Endothelial cell of umbilical vein (primary cell): ENCODE data around the gene BABAM2.

Experiments used
- CTCF ChIP-seq, 2 donors: IDR thresholded peaks; 1 replicate in 1 of 2; 2 replicates in 1 of 2; pipeline ENCODE4 v1.5.1; 2011; ENCODE audit warnings: low read length in 2 of 2, mild to moderate bottlenecking in 2 of 2, moderate library complexity in 2 of 2, control low read depth in 1 of 2, inconsistent platforms in 1 of 2, low read depth in 1 of 2; ENCODE audit not compliant: insufficient read depth in 1 of 2; ENCODE audit errors: extremely low read depth in 1 of 2
- EZH2 ChIP-seq: IDR thresholded peaks from 2 replicates; pipeline ENCODE4 v1.6.1; 2012; ENCODE audit warnings: borderline replicate concordance, low read depth, mild to moderate bottlenecking, moderate library complexity, low read length, inconsistent platforms; ENCODE audit not compliant: severe bottlenecking
- FOS ChIP-seq: IDR thresholded peaks from 2 replicates; pipeline ENCODE4 v1.6.1; 2011; ENCODE audit warnings: mild to moderate bottlenecking, low read length, moderate library complexity, borderline replicate concordance; ENCODE audit not compliant: insufficient read depth
- GATA2 ChIP-seq: IDR thresholded peaks from 2 replicates; pipeline ENCODE4 v1.7.0; 2011; ENCODE audit warnings: low read depth, mild to moderate bottlenecking, moderate library complexity, mixed read lengths, low read length; ENCODE audit not compliant: insufficient read length, insufficient read depth
- JUN ChIP-seq: IDR thresholded peaks from 2 replicates; pipeline ENCODE4 v1.6.1; 2011; ENCODE audit warnings: borderline replicate concordance, low read depth; ENCODE audit not compliant: insufficient read length, insufficient read depth
- MAX ChIP-seq: IDR thresholded peaks from 2 replicates; pipeline ENCODE4 v1.6.1; 2011; ENCODE audit not compliant: insufficient read depth, insufficient read length
- MYC ChIP-seq: IDR thresholded peaks from one replicate; pipeline ENCODE4 v1.6.1; 2011; ENCODE audit warnings: mild to moderate bottlenecking, low read depth, low read length
- POLR2A ChIP-seq: IDR thresholded peaks from 2 replicates; pipeline ENCODE4 v1.6.1; 2012; ENCODE audit warnings: low read depth, mild to moderate bottlenecking, control low read depth, low read length
- POLR2AphosphoS5 ChIP-seq: IDR thresholded peaks from 2 replicates; pipeline ENCODE4 v1.6.1; 2012; ENCODE audit warnings: low read depth, mild to moderate bottlenecking, control low read depth, low read length, moderate library complexity; ENCODE audit not compliant: insufficient read depth

GRCh38 chr2:28277466-28277865 lies 386.9 kb downstream of the BABAM2 start:
- TF ChIP-seq POLR2A (no peak), FOS (no peak), CTCF (IDR thresholded peaks at IDR 0.05; ENCODE audit: extremely low read depth in 1 of 2, insufficient read depth in 1 of 2, low read depth in 1 of 2, low read length in 2 of 2) (no peak), JUN (no peak), EZH2 (no peak), MAX (no peak), POLR2AphosphoS5 (no peak), GATA2 (no peak), MYC (no peak)
